ENCODE measurements around the gene ECM2.
A peak's percentile ranks its signal among the peaks of the same experiment; 100 is the strongest.

The ECM2 gene

GRCh38 chr9:92527832-92528521 is 7.8 kb downstream of the ECM2 start:
- DNase-seq = no peak

GRCh38 chr9:92527291-92527828 is 8.4 kb downstream of the ECM2 start:
- DNase-seq = no peak

GRCh38 chr9:92525306-92525705 is 10.5 kb downstream of the ECM2 start:
- peak; percentile 79 for DNase-seq

- no peak for DNase-seq
Measured at GRCh38 chr9:92524881-92525280, 10.9 kb downstream of the ECM2 start.

GRCh38 chr9:92522983-92523970 is 12.5 kb downstream of the ECM2 start:
- DNase-seq = no peak

- no peak for DNase-seq
Measured at GRCh38 chr9:92520837-92521236, 15.0 kb downstream of the ECM2 start.

- no peak for DNase-seq
Measured at GRCh38 chr9:92518199-92518598, 17.6 kb downstream of the ECM2 start.

GRCh38 chr9:92517046-92517445 is 18.7 kb downstream of the ECM2 start:
- no peak for DNase-seq

GRCh38 chr9:92516521-92516920 is 19.3 kb downstream of the ECM2 start:
- DNase-seq = no peak

GRCh38 chr9:92514635-92515034 is 21.2 kb downstream of the ECM2 start:
- DNase-seq = no peak

GRCh38 chr9:92513349-92513748 is 22.4 kb downstream of the ECM2 start:
- DNase-seq = no peak

GRCh38 chr9:92512622-92513021 is 23.2 kb downstream of the ECM2 start:
- no peak for DNase-seq

- no peak for DNase-seq
Measured at GRCh38 chr9:92510747-92511146, 25.0 kb downstream of the ECM2 start.

- no peak for DNase-seq
Measured at GRCh38 chr9:92509050-92509449, 26.7 kb downstream of the ECM2 start.

- no peak for DNase-seq
Measured at GRCh38 chr9:92508018-92508820, 27.6 kb downstream of the ECM2 start.

- no peak for DNase-seq
Measured at GRCh38 chr9:92507496-92507895, 28.3 kb downstream of the ECM2 start.

GRCh38 chr9:92507005-92507404 is 28.8 kb downstream of the ECM2 start:
- DNase-seq = peak; percentile 19

GRCh38 chr9:92506184-92506857 is 29.5 kb downstream of the ECM2 start:
- DNase-seq = peak; percentile 89

GRCh38 chr9:92504881-92505280 is 30.9 kb downstream of the ECM2 start:
- peak; percentile 22 for DNase-seq

GRCh38 chr9:92503156-92503555 is 32.6 kb downstream of the ECM2 start:
- DNase-seq = no peak

- peak; percentile 35 for DNase-seq
Measured at GRCh38 chr9:92501671-92502393, 34.0 kb downstream of the ECM2 start.

GRCh38 chr9:92500725-92501124 is 35.1 kb downstream of the ECM2 start:
- DNase-seq = no peak
